ENCODE measurements around the gene CLEC16A.

The CLEC16A gene, protein sequence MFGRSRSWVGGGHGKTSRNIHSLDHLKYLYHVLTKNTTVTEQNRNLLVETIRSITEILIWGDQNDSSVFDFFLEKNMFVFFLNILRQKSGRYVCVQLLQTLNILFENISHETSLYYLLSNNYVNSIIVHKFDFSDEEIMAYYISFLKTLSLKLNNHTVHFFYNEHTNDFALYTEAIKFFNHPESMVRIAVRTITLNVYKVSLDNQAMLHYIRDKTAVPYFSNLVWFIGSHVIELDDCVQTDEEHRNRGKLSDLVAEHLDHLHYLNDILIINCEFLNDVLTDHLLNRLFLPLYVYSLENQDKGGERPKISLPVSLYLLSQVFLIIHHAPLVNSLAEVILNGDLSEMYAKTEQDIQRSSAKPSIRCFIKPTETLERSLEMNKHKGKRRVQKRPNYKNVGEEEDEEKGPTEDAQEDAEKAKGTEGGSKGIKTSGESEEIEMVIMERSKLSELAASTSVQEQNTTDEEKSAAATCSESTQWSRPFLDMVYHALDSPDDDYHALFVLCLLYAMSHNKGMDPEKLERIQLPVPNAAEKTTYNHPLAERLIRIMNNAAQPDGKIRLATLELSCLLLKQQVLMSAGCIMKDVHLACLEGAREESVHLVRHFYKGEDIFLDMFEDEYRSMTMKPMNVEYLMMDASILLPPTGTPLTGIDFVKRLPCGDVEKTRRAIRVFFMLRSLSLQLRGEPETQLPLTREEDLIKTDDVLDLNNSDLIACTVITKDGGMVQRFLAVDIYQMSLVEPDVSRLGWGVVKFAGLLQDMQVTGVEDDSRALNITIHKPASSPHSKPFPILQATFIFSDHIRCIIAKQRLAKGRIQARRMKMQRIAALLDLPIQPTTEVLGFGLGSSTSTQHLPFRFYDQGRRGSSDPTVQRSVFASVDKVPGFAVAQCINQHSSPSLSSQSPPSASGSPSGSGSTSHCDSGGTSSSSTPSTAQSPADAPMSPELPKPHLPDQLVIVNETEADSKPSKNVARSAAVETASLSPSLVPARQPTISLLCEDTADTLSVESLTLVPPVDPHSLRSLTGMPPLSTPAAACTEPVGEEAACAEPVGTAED

DNA sequence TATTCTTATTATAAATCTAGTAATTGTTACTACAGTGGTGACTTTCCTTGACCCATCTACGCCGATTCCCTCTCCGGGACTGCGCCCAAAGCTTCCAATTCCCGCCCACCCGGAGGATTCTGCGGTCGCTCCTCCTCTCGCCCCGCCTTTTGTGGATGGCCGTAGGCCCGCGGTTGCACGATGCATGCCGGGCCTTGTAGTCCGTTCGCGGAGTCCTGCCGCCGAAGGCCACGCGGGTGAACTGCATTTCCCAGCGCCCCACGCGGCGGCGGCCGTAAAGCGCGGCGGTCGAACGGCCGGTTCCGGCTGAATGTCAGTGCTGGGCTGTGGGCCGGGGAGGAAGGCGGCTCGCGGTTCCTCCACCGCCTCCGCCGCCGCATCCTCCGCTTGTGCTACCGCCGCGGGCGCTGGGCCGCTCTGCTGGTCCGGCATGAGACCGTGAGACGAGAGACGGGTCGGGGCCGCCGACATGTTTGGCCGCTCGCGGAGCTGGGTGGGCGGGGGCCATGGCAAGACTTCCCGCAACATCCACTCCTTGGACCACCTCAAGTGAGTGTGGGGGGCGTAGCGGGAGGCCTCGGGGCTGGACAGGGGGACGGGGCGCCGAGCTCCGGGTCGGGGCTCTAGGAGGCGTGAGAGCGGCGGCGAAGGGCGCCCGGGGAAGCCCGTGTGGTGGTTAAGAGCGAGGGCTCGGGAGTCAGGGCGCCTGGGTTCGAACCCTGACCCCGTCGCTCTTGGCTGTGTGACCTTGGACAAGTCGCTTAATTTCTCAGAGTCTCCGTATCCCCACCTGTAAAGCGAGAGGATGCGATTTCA, at the start of gene CLEC16A:
TSS of gene CLEC16A (plus strand) at position 316 of the 816 bp plus-strand sequence. CDS start at position 470, 154 bp downstream.
- TF ChIP-seq, protein P1, sequence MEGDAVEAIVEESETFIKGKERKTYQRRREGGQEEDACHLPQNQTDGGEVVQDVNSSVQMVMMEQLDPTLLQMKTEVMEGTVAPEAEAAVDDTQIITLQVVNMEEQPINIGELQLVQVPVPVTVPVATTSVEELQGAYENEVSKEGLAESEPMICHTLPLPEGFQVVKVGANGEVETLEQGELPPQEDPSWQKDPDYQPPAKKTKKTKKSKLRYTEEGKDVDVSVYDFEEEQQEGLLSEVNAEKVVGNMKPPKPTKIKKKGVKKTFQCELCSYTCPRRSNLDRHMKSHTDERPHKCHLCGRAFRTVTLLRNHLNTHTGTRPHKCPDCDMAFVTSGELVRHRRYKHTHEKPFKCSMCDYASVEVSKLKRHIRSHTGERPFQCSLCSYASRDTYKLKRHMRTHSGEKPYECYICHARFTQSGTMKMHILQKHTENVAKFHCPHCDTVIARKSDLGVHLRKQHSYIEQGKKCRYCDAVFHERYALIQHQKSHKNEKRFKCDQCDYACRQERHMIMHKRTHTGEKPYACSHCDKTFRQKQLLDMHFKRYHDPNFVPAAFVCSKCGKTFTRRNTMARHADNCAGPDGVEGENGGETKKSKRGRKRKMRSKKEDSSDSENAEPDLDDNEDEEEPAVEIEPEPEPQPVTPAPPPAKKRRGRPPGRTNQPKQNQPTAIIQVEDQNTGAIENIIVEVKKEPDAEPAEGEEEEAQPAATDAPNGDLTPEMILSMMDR (IDR thresholded peaks at IDR 0.05; ENCODE audit: extremely low read depth, missing control alignments), result no peak
- DNase-seq (ENCODE audit: low spot score), result peak; percentile 94

DNA sequence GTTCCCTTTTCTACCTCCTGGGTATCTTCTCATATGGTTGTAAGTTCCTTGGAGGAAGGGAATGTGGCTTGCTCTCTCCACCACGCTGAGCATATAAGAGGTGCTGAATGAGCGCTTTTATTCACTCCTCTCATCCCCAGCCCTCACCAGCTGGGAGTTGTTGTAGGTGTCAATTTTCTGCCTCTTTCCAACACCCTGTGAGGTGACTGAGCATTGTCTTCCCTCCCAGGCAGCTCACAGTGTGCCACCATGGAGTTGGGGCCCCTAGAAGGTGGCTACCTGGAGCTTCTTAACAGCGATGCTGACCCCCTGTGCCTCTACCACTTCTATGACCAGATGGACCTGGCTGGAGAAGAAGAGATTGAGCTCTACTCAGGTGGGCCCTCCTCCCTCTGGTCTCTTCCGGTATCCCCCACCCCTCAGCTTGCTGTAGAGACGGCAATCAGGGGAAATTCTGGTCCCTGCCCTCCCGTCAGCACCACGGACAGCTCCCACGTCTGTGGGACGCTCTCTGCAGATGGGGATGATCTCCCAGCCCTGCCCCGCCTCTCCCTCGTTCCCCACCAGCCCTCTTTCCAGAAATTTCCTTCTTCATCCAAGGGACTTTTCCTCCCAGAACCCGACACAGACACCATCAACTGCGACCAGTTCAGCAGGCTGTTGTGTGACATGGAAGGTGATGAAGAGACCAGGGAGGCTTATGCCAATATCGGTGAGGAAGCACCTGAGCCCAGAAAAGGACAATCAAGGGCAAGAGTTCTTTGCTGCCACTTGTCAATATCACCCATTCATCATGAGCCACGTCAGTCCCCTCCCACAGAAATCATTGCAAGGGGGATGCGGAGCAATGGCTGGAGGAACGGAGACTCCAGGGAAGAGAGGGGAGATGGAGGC, 49.1 kb upstream of the CLEC16A start:
- DNase-seq (ENCODE audit: low spot score), result peak; percentile 51
- TF ChIP-seq, protein P1 (IDR thresholded peaks at IDR 0.05; ENCODE audit: extremely low read depth, missing control alignments), result no peak

DNA sequence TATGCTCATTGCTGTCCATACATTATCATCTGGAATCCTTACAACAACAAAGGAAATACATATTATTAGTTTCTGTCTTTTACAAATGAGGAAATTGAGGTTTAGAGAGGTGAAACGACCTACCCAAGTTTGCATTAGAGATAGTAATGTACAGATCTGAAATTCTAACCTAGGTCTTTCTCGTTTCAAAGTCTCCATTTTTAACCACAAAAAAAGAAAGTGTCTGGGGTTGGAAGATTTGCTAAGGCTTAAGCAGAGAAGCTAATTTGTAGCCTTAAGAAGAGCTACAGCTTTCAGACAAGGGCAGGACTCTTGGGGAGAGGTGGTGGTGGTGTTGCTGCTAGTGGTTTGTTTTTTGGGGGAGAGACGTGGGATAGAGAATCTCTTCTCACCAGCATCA, 48.2 kb upstream of the CLEC16A start:
- TF ChIP-seq, protein P1 (IDR thresholded peaks at IDR 0.05; ENCODE audit: extremely low read depth, missing control alignments), result no peak
- DNase-seq (ENCODE audit: low spot score), result no peak

DNA sequence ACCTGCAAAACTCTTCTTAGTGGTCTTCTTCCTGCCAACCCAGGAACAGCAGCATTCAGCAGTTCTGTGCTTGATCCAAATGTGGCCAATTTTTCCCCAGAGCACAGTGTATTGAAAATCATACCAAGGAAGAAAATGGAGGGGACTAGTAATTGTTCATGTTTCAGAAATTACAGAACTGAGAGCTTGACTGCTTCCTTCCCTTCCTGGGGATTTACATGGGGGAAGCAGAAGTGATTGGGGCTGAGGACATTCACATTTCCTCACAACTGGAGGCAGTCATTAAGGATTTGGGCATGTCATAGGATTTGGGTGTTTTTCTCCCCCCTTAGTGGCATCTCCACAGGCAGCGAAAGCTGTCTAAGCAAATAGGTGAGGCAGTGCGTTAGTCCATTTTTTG, 47.6 kb upstream of the CLEC16A start:
- TF ChIP-seq, protein P1 (IDR thresholded peaks at IDR 0.05; ENCODE audit: extremely low read depth, missing control alignments), result no peak
- no peak for DNase-seq (ENCODE audit: low spot score)

DNA sequence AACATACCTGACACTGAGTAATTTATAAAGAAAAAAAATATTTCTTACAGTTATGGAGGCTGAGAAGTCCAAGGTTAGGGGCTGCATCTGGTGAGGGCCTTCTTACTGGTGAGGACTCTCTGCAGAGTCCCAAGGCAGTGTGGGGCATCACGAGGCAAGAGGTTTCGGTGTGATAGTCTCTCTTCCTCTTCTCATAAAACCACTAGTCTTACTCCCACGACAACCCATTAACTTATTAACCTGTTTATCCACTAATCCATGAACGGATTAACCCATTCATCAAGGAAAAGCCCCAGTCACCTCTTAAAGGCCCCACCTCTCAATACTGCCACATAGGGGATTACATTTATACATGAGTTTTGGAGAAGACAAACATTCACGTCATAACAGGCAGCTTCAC, 47.2 kb upstream of the CLEC16A start:
- TF ChIP-seq, protein P1 (IDR thresholded peaks at IDR 0.05; ENCODE audit: extremely low read depth, missing control alignments), result no peak
- DNase-seq (ENCODE audit: low spot score), result no peak

DNA sequence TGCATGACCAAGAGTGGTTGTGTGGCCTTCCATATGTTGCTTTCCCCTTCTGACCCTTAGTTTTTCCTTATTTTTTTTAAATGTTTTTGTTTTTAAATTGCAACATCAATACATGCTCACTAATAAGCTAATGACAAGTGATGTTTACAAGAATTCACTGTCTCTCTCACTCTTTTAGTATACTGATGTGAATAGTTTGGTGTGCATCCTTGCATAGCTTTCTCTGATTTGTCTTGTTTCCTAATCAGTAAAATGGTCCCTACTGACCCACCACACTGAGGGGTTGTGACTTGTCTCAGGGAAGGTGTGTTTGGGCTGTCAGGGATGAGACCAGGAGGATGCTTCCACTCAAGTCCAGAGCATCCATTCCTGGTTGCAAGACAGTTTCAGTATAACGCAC, 41.4 kb upstream of the CLEC16A start:
- TF ChIP-seq, protein P1 (IDR thresholded peaks at IDR 0.05; ENCODE audit: extremely low read depth, missing control alignments), result no peak
- DNase-seq (ENCODE audit: low spot score), result no peak

Data from GM20000 (cell line).